C4-2B (cell line): ENCODE data around the gene SOX18.

Experiments
- CTCF ChIP-seq: fragments of 450-650 bp; conservative IDR thresholded peaks from 2 replicates; pipeline ENCODE4 v1.5.1; 2017; ENCODE audit warnings: mild to moderate bottlenecking
- ZFX ChIP-seq: fragments of 450-650 bp; IDR thresholded peaks from 2 replicates; pipeline ENCODE4 v1.6.1; 2017

GRCh38 chr20:64038224-64038564 is 11.2 kb downstream of the SOX18 start:
- no peak for TF ChIP-seq CTCF
- no peak for TF ChIP-seq ZFX
